NCI-H2081 (cell line): ENCODE results near the gene SLC9A1.

Experiments
- DNase-seq, 2 experiments: peaks; one replicate each; lab custom pipeline; 2025; lab: John Stamatoyannopoulos, UW

The SLC9A1 gene

GRCh38 chr1:27150641-27151040, 4.3 kb downstream of the SLC9A1 start:
- no peak for DNase-seq

- no peak for DNase-seq
Measured at GRCh38 chr1:27150183-27150582, 4.7 kb downstream of the SLC9A1 start.

DNA sequence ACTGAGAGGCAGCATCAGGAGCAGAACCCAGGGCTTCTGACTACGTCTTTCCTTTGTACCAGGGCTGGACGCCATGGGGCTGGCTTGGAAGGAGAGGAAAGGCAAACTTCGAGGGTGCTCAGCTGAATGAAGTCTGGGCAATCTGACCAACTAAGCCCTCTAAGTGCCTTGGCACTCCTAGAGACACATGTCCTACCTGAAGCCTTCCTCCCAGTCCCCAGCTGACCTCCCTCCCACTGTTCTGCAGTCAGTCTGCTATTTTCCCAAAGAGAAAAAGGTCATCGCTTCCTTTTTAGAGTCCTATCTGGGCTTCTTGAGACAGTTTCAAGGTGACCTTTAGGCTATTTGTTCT, 5.2 kb downstream of the SLC9A1 start:
- no peak for DNase-seq

DNA sequence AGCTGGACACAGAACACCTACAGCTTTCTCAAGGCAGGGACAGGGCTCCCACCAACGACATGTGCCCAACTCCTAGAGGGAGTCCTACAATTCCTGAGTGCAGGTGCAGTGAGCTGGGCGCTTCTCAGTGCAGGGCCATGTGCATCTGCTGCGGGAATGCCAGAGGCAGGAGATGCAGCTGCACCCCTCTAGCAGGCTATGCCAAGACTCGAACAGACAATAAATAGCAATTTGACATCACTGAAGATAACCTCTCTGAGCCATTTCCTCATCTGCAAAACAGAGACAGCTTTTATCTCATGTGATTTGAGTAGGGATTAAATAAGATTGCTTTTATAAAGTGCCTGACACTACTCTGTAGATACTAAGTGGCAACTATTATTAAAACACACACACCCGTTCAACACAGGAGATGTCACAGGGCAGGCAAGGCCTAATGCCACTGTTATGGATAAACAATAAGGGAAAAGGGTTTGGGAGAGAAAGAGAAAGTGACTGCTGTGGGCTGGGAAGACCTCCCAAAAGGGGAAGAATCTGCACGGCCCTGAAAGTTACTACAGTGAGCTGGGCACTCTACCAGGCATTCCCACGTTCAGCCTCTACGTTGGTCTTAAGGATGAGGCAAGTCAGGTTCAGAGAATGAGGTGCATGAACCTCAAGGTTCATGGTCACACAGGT, 5.7 kb downstream of the SLC9A1 start:
- DNase-seq, result no peak

DNA sequence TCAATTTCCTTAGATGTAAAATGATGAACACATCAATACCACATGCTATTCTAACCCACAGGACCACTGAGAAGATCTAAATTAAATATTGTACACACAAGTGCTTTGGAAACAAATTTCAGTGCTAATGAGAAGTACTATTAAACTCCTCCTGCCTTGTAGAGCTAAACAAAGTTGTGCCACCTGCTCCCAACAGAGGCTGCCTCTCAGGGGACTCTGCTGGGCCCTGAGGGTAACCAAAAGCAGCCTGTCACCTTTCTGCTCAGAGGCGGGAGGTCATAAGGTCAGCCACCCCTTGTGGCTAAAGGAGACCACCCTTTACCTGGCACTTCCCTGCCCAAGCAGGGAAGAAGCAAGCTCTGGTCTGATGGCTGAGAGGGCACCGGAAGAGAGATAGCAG, 6.3 kb downstream of the SLC9A1 start:
- no peak for DNase-seq

DNA sequence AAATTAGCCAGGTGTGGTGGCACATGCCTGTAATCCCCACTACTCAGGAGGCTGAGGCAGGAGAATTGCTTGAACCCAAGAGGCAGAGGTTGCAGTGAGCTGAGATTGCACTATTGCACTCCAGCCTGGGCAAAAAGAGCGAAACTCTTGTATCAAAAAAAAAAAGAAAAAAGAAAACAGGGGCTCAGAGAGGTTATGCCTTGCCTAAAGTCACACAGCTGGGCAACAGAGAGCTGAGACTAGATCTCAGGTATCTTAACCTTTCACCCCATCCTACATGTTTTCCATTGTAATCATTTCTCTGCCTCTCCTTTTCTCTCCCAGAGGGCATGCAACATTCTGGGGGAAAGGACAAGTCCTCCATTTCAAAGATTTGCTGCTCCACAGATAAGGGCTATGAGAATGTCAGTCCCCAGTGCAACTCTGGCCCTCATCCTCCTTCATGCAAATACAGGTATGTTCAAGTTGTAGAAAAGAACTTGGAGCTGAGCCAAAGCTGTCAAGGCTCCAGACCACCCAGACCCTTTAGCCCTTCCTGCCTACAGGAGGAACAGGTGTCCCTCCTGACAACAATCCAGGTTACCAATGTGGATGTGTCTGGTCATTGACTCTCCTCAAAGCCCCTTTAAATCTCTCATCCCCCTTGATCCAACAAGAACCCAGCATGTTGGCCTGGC, 6.9 kb downstream of the SLC9A1 start:
- DNase-seq, result no peak

DNA sequence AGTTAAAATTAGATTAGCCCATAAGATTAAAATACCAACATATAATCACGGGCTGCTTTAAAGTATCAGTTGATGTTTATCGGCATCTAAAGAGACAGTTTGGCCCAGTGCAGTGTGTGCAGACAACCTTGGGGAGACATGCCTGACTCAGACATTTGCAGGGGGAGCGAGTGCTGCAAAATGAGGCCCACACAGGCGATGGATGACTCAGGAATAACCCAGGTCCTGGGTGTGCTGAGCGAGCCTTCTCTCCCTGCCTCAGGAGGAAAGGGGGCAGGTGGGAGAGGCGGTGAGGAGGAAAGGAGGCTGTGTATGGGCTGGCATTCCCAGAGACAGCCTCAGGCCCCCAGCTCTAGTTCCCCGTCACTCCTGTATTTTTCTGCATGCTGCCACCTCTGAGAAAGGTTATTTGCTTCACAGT, 9.0 kb downstream of the SLC9A1 start:
- no peak for DNase-seq

GRCh38 chr1:27144920-27145661, 9.8 kb downstream of the SLC9A1 start:
- no peak for DNase-seq

DNA sequence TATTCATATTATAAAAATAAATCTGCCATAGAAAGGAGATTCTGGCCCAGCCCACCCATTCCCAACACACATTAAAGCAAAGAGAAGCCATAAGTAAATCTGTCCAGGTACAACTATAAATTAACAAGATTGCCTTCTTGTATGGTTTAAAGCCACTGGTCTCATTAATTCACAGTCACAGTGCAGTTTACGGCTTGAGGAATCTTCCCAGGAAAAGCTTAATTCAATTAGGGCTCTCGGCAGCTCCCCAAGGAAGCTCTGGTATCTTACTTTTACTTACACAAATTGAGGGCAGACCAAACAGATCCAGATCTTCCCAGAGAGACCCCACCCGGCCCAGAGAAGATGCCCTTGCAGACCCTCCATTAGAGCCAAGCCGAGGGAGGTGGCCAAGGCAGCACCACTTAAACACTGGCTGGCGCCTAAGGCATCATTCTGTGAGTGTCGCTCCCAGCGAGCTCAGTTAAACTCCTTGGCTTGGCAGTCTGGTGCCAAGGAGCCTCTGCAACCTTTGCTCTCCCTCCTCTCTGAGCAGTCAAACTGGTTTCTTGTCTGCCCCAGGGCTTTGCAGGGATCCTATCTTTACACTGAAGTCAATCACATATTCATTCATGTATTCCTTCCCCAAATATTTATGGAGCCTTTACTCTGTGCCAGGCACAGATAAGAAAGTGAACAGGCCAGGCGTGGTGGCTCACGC, 10.7 kb downstream of the SLC9A1 start:
- no peak for DNase-seq

DNA sequence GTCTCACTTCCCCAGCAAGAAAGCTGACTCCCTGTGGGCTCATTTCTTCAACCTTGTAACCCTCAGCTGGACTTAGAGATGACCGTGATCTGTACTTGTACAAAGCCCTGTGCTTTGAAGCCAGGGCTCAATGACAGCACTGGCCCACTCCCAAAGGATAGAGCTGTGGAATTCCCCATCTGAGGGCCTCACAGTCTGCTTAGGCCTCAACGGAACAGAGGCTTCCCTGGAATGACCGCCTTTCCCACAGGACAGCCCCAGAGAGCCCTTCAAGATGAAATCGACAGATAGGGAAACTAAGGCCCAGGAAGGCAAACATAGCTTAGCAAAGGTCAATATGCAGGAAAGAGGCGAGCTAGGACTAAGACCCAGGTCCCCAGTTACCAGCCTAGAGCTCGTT, 11.5 kb downstream of the SLC9A1 start:
- no peak for DNase-seq

DNA sequence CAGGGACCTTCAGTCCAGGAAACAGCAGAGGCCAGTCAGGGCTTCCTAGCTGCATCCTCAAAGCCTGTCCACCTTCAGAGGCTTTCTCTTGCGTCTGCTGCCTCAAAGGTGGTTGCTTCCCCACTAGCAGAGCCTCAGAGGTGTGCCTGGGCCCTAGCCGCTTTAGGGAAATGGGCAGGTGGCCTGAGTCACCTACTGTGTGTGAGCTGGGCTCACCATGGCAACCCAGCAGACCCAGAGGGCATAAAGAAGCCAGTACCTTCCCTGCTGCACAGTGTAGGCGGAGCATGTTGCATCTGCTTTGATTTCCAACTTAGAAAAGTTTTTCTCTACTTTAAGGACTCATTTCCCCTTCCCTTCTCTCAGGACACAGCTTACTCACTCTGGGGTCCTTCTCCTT, 12.5 kb downstream of the SLC9A1 start:
- DNase-seq, result no peak

- DNase-seq, result peak in 1 of 2 experiments; percentile 8
Measured at GRCh38 chr1:27141266-27142003, 13.5 kb downstream of the SLC9A1 start.

DNA sequence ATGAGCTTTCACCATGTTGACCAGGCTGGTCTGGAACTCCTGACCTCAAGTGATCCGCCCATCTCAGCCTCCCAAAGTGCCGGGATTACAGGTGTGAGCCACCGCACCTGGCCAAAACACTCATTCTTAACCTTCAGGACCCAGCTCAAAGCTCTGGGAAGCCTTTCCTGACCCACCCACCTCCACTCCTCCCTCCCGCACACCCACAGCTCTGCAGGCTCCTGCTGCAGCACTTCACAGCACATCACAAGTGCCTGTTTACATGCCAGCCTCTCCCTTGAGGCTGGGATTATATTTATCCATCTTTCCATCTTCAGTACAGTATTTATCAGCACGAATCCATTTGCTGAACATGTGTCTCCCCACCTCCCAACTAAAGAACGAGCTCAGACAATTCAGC, 14.9 kb downstream of the SLC9A1 start:
- no peak for DNase-seq

DNA sequence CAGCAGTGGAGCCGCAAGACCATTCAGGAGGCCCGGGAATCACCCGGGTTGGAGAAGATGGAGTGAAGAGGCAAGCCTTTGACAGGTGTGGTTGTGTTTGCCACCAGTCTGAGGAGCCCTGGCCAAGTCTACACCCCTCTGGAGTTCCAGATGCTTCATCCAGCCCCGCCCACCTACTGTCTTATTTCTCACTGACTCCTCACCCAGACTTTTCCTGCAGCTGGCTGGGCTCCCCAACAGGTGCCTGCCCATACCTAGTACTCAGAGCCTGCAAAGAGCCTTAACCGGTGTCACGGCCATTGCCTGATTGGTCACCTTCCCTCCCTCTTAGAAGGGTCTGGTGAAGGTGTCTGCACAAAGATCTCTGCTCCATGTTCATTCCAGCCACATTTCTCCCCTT, 16.0 kb downstream of the SLC9A1 start:
- DNase-seq, result no peak

- no peak for DNase-seq
Measured at GRCh38 chr1:27138368-27138767, 16.6 kb downstream of the SLC9A1 start.

- no peak for DNase-seq
Measured at GRCh38 chr1:27137544-27138075, 17.3 kb downstream of the SLC9A1 start.

DNA sequence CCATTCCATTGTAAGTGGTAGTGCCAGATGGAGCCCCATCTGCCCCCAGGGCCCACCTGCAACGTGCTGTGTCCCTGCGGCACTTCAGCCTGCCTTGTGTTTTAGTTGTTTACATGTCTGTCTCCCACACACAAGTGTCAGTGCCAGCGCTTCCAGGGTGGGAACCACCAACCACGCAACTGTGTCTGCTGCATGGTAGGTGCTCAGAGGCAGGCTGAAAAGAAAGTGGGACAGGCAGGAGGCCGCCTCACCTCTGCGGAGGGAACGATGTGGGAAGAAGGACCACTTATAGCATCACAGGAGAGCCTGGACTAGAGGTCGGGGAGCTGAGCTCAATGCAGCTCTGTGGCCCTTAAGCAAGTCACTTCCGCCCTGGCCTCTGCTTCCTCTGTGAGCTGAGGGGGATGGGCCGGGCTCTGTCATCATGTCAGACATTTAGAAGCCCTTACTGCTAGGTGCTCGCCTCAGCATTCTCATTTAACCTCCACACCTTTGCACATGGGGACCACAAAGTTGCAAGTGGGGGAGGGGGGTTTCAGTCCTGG, 17.9 kb downstream of the SLC9A1 start:
- no peak for DNase-seq

GRCh38 chr1:27136236-27136551, 18.7 kb downstream of the SLC9A1 start:
- no peak for DNase-seq

GRCh38 chr1:27135541-27136235, 19.2 kb downstream of the SLC9A1 start:
- no peak for DNase-seq

- DNase-seq, result no peak
Measured at GRCh38 chr1:27133991-27134390, 20.9 kb downstream of the SLC9A1 start.

- no peak for DNase-seq
Measured at GRCh38 chr1:27133158-27133557, 21.8 kb downstream of the SLC9A1 start.
